GM19240 (cell line): ENCODE results near the gene ELAVL4.
"Not testable (repeated sequence)": the region's sequence is repeated elsewhere in the genome, so short reads cannot be mapped to it uniquely, and the experiment has no call there.

ENCODE experiments used
- DNase-seq: peaks from one replicate; pipeline ENCODE4 v3.0.0; 2011; ENCODE audit warnings: low spot score; ENCODE audit not compliant: insufficient read length

Gene ELAVL4

GRCh38 chr1:50123071-50123470 lies 14.4 kb downstream of the ELAVL4 start:
- no peak for DNase-seq

DNA sequence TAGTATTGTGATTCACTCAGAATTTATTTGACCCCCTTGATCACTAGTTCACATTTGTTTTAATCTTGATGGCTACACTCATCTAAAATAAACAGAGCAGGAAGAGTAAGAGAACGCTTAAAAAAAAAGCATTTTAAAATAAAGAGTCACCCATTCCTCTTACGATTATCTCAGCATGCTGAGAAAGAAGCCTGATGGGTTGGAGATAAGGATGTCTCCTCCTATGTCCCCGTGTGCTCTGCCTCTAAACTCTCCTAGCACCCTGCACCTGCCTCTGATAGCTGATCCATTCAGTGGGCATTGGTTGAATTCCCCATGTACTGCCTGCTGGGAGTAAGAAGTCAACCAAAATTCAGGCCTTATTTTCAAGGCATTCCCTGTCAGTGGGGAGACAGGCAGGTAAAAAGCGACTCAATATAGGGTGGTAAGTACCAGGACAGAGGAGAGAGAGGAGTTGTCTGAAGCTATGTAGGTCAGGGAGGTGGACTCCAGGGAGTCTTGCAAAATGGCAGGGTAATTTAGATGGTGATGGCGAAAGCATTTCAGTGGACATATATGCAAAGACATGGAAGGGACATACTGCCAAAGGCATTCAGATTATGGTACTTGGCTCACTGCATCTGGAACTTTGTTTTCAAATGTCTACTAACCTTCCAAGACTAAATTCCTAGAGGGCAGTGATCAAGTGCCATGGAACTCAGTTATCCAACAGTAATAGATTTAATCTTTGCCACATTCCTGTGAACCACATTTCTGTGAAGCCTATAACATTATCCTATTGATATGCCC lies 18.4 kb downstream of the ELAVL4 start:
- DNase-seq: no peak

DNA sequence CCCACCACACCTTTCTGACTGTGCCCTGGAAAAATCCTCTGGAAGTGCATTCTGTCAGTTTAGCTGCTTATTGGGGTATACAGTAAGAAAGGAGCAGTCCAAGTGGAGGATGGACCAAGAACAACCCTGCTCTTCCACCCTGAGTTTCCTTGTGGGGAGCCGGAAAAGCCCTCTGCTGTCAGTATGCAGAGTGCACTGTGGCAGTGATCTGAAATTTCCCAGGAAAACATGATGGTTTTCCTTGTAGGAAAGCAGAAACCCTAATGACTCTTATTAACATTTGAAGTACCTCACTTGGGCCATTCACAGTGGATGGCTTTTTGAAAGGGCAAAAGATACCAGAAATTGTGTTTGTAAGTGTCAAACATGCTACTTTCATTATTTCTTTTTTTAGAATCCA lies 20.5 kb downstream of the ELAVL4 start:
- no peak for DNase-seq

- DNase-seq: no peak
Measured at GRCh38 chr1:50132347-50132894, 23.7 kb downstream of the ELAVL4 start.

- no peak for DNase-seq
Measured at GRCh38 chr1:50135716-50136115, 27.0 kb downstream of the ELAVL4 start.

- DNase-seq: no peak
Measured at GRCh38 chr1:50139339-50140181, 30.8 kb downstream of the ELAVL4 start.

- no peak for DNase-seq
Measured at GRCh38 chr1:50140182-50140447, 31.4 kb downstream of the ELAVL4 start.

DNA sequence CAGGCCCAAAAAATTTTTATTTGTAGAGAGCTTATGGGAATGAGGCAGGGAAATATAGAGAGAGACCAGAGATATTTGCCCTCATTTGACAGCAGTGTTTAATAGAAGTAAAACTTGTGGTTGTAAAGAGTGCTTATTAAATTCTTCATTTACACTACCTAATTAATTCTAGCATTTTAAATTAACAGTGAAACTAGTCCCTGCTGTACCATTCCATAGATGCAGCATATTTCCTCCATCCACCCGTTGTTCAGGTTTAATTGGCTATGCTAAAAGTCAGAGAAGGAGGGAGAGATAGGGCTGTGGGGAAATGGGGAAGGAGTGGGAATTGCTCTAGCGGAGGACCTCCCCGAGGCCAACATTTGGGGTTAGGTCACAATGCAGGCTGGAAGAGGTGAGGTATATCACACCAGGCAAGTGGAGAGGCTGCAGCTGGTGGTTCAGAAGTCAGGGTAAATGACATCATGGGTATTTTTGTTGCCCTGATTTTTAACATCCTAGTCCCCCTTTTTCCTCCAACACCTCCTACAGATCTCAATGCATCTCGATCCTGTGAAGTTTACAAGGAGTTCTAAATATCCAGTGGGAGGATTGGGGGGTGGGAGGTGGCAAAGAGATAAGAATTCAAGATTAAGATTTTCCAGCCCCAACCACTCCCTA lies 38.6 kb downstream of the ELAVL4 start:
- no peak for DNase-seq

DNA sequence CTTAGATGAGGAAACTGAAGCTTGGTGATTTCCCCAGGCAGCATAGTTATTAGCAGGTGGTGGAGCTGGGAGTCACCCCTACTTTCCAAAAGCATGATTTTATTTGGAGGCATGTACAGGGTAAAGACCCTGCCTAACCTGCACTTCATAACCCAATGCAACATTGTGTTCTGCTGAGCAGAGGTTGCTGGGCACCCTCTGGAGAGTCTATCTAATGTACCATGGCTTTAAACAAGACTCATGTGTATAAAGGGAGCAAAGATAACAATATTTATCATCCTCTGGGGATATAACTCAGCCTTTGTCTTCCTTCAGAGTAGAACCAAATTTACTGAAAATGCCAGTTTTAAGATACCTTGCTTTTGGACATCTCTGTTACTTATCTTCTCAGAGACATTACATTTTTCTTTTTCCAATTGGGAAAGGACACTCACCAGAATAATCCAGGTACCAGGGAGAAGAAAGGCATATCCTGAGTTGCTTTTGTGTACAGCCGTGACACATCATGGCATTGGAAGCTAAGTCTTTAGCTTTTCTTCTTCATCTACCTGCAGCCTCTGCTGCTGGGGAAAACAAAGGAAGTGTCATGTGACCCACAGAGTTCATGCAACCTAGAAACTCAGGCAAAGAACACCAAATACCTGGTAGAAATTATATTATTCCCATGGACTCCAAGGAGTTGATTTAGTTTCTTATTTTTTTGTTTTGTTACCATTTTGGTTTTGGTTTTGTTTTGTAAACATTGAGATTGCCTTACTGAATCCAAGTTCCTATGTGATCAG lies 39.6 kb downstream of the ELAVL4 start:
- DNase-seq: no peak

DNA sequence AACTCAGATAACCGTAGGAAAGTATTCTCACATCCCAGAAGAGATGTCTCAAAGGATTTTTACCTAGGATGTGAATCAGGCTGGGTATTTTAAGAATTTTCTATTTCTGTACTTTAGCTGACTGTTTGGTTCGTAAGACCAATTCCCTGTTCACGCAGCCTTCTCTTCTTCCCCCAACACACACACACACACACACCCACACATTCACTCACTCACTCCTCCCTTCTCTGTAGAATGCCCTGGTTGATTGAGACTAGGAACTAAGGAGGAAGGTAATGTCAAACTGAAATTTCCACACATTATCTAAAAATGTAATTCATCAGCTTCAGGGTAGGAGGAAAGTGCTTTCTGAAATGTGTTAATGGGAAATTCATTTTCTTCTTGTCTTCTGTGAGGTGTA lies 43.5 kb downstream of the ELAVL4 start:
- DNase-seq: no peak

- no peak for DNase-seq
Measured at GRCh38 chr1:50155541-50155940, 46.8 kb downstream of the ELAVL4 start.

DNA sequence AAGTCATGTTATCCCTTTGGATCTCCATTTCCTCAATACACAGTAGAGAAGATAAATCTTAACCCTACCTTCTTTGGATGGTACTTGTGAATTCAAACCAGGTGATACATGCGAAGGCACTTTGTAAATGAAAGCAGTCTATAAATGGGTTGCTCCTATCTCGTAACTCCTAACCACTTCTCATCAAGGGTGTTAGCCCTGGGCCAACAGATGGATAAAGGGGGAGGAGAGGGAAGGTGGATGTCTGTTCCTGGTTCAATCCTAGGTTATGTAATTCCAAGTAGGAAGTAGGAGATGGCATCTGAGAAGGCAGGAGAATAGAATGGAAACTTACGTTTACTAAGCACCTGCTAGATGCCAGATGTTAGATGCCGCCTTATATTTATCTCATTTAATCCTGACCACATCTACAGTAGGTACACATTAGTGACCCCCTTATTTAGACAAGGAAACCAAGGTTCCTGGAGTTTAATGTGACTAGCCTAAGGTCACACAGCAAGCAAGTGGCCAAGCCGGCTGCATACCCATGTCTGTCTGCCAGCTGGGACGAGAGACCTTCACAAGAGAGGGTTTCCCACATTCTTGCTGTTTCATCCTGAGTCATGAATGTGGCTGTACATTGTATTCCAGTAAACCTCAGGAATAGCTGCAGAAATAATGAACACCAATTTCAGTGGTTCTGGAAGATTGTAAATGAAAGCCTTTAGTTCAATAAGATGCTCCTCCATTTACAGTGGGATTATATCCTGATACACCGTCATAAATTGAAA lies 47.7 kb downstream of the ELAVL4 start:
- DNase-seq: no peak

GRCh38 chr1:50157306-50157941 lies 48.7 kb downstream of the ELAVL4 start:
- DNase-seq: no peak

GRCh38 chr1:50158421-50158820 lies 49.7 kb downstream of the ELAVL4 start:
- DNase-seq: no peak

DNA sequence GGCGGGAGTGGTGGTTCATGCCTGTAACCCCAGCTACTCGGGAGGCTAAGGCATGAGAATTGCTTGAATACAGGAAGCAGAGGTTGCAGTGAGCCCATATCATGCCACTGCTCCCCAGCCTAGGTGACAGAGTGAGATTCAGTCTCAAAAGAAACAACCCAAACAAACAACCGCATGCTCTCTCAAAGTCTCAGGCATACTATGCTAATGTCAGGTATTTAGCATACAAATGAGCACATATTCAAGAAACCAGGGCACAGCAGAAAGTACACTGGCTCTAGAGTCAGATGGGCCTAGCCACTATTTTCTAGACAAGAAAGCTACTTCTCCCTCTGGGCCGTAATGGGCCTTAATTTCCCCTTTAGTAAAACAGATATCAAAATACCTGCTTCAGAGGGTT lies 55.0 kb downstream of the ELAVL4 start:
- no peak for DNase-seq

GRCh38 chr1:50166351-50166750 lies 57.6 kb downstream of the ELAVL4 start:
- not testable (repeated sequence) for DNase-seq

GRCh38 chr1:50172299-50172698 lies 63.6 kb downstream of the ELAVL4 start:
- no peak for DNase-seq

DNA sequence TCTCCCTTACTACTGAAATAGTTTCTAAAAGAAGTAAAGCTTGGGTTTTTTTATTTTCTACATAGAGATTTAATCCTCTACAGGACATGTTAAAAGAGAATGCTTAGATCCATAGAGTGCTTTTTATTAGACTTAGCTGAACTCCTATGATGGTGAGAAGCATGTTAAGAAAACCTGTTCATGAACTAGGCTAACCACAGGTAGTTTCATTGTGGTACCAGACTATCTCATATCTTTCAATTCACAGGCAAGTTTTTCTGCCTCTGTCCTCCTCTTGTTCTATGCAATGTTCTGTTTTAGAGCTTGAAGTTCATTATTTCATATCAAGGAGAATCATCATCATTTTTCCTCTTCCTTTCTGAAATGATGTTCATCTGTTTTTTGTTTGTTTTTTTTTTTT lies 65.4 kb downstream of the ELAVL4 start:
- DNase-seq: no peak

DNA sequence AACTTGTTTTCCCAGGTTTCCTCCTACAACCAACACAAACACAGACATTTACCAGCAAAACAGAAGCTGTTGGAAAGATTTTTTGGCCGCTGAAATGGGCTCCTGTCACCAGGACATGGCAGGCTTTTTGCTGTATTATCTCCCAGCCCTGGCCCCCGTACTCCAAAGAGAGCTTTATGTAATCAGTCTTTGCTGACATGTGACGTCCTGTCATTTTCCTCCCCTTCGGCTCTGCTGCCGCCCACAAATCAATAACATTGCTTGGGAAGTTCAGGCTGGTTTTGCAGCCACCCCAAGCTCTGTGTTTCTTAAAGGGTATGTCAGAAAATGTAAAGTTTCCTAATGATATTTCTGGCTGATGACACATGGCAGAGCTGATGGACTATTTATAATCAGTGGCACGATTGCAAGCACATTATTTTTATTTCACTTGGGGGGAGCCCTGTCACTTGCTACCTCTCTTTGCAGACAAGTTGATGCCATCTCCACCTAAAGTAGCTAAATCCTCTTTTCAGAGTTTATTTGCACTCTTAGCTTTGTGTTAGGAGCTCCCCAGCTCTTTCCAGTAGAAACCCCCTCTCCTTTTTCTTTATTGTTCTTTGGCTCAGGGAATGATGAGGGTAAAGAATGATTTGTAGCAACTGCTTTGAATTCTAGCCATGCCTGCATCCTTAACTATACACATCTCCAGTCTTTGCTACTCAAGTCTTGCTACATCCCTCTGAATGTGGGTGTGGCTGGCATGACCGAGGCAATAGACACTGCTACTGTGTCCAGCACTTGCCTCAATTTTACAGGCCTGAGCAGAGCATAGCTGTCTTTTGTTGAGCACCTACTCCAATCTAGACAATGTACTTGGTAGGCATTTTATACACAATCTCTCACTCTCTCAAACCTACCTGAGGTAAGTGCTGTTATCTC lies 67.3 kb downstream of the ELAVL4 start:
- no peak for DNase-seq
